ENCODE data around the gene EIF6.

- TF ChIP-seq CTCF (conservative IDR thresholded peaks at IDR 0.05), result no peak
- TF ChIP-seq ZFX (IDR thresholded peaks at IDR 0.05), result no peak
Observed at GRCh38 chr20:35279533-35280174, 4.9 kb downstream of the EIF6 start.
